ENCODE measurements around the gene ABL2. TPM values are rescaled to one million over a fixed set of nuclear protein-coding genes. Genes with fewer than 3 reads are reported as not detected.

Gene ABL2
- total RNA-seq (2022; extraction: Qiagen RNA extraction), result 14.9 to 20.8 TPM (median 17.0 TPM) in 5 replicates

GRCh38 chr1:179229214-179230140 lies at the start of gene ABL2:
TSS of gene ABL2 (minus strand) at chr1:179229677. CDS start at chr1:179229397, 280 bp downstream.

GRCh38 chr1:179081687-179082332 lies 147.7 kb downstream of the ABL2 start, which contains the start of gene TOR3A:
TSS of gene TOR3A (plus strand) at chr1:179082070. CDS start at chr1:179082129, 59 bp downstream.

Other genes with a start within 250 kb of the ABL2 start
- gene FAM20B, start 203.8 kb downstream of the ABL2 start, total RNA-seq (2022; extraction: Qiagen RNA extraction), result 16.9 to 21.4 TPM (median 18.9 TPM) in 5 replicates
- 37.3 to 44.9 TPM (median 43.8 TPM) in 5 replicates for gene TOR3A, start 147.6 kb downstream of the ABL2 start, total RNA-seq (2022; extraction: Qiagen RNA extraction)
- gene SOAT1, start 64.1 kb upstream of the ABL2 start, total RNA-seq (2022; extraction: Qiagen RNA extraction), result 21.9 to 30.2 TPM (median 28.0 TPM) in 5 replicates
- gene AXDND1, start 136.3 kb upstream of the ABL2 start, total RNA-seq (2022; extraction: Qiagen RNA extraction), result 0.18 to 0.39 TPM (median 0.32 TPM) in 5 replicates